ENCODE results near the gene NAPSA.

GRCh38 chr19:50326101-50326664, 39.3 kb downstream of the NAPSA start:
- TF ChIP-seq KAT2B (IDR thresholded peaks at IDR 0.05; ENCODE audit: low read depth, low read length) = no peak
- no peak for TF ChIP-seq CAMTA2 (CRISPR knock-in tag; conservative IDR thresholded peaks at IDR 0.05)
- TF ChIP-seq TEAD4 (IDR thresholded peaks at IDR 0.05; ENCODE audit: low read length) = no peak
- TF ChIP-seq TEAD4 (CRISPR knock-in tag; IDR thresholded peaks at IDR 0.05; ENCODE audit: borderline replicate concordance) = no peak
- TF ChIP-seq E2F5 (CRISPR knock-in tag; IDR thresholded peaks at IDR 0.05) = no peak
- TF ChIP-seq RFX7 (CRISPR knock-in tag; IDR thresholded peaks at IDR 0.05) = no peak
- no peak for TF ChIP-seq ZNF512 (tag; IDR thresholded peaks at IDR 0.05)
- no peak for TF ChIP-seq XRCC5 (IDR thresholded peaks at IDR 0.05; ENCODE audit: low read depth, low read length)
- no peak for TF ChIP-seq TCF15 (CRISPR knock-in tag; IDR thresholded peaks at IDR 0.05)
- TF ChIP-seq HEY1 (CRISPR knock-in tag; IDR thresholded peaks at IDR 0.05; ENCODE audit: borderline replicate concordance) = no peak
- no peak for TF ChIP-seq USF2 (CRISPR knock-in tag; IDR thresholded peaks at IDR 0.05)
- no peak for TF ChIP-seq ZNF695 (CRISPR knock-in tag; IDR thresholded peaks at IDR 0.05)
- TF ChIP-seq PREB (CRISPR knock-in tag; IDR thresholded peaks at IDR 0.05) = no peak
- TF ChIP-seq ZNF407 (IDR thresholded peaks at IDR 0.05; ENCODE audit: low read depth) = no peak
- no peak for TF ChIP-seq KDM4B (IDR thresholded peaks at IDR 0.05; ENCODE audit: borderline replicate concordance in 2 of 2, low read depth in 1 of 2)

All from K562 (cell line).